ENCODE results near the gene AFTPH.

DNA sequence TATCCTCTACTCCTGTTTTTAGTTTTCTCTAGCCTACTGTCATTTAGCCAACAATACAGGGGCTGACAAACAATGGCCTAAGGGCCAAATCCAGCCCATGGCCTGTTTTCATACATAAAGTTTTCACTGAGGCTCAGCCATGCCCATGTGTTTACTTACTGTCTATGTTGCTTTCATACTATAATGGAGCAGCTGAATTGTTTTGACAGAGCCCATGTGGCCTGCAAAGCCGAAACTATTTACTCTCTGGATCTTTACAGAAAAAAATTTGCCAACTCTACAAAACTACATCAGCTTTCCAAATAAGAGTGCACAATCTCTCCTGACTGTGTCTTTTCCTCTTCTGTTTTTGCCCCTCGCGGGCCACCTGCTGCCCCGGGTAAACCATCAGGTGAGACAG is 46.1 kb upstream of the AFTPH start:
- TF ChIP-seq, protein P1, sequence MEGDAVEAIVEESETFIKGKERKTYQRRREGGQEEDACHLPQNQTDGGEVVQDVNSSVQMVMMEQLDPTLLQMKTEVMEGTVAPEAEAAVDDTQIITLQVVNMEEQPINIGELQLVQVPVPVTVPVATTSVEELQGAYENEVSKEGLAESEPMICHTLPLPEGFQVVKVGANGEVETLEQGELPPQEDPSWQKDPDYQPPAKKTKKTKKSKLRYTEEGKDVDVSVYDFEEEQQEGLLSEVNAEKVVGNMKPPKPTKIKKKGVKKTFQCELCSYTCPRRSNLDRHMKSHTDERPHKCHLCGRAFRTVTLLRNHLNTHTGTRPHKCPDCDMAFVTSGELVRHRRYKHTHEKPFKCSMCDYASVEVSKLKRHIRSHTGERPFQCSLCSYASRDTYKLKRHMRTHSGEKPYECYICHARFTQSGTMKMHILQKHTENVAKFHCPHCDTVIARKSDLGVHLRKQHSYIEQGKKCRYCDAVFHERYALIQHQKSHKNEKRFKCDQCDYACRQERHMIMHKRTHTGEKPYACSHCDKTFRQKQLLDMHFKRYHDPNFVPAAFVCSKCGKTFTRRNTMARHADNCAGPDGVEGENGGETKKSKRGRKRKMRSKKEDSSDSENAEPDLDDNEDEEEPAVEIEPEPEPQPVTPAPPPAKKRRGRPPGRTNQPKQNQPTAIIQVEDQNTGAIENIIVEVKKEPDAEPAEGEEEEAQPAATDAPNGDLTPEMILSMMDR (tag by site-specific recombination; IDR thresholded peaks at IDR 0.05): no peak
- TF ChIP-seq, protein P2, sequence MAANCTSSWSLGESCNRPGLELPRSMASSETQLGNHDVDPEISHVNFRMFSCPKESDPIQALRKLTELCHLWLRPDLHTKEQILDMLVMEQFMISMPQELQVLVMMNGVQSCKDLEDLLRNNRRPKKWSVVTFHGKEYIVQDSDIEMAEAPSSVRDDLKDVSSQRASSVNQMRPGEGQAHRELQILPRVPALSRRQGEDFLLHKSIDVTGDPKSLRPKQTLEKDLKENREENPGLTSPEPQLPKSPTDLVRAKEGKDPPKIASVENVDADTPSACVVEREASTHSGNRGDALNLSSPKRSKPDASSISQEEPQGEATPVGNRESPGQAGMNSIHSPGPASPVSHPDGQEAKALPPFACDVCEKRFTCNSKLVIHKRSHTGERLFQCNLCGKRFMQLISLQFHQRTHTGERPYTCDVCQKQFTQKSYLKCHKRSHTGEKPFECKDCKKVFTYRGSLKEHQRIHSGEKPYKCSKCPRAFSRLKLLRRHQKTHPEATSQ (tag by site-specific recombination; IDR thresholded peaks at IDR 0.05): no peak
- no peak for TF ChIP-seq ZNF473 (tag by site-specific recombination; IDR thresholded peaks at IDR 0.05)
- no peak for TF ChIP-seq ZNF274 (IDR thresholded peaks at IDR 0.05; ENCODE audit: low read length)
- TF ChIP-seq ZNF274 (tag by site-specific recombination; IDR thresholded peaks at IDR 0.05; ENCODE audit: borderline replicate concordance): no peak
- no peak for TF ChIP-seq ZNF558 (tag by site-specific recombination; IDR thresholded peaks at IDR 0.05)
- TF ChIP-seq, protein P3, sequence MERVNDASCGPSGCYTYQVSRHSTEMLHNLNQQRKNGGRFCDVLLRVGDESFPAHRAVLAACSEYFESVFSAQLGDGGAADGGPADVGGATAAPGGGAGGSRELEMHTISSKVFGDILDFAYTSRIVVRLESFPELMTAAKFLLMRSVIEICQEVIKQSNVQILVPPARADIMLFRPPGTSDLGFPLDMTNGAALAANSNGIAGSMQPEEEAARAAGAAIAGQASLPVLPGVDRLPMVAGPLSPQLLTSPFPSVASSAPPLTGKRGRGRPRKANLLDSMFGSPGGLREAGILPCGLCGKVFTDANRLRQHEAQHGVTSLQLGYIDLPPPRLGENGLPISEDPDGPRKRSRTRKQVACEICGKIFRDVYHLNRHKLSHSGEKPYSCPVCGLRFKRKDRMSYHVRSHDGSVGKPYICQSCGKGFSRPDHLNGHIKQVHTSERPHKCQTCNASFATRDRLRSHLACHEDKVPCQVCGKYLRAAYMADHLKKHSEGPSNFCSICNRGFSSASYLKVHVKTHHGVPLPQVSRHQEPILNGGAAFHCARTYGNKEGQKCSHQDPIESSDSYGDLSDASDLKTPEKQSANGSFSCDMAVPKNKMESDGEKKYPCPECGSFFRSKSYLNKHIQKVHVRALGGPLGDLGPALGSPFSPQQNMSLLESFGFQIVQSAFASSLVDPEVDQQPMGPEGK (tag by site-specific recombination; IDR thresholded peaks at IDR 0.05): no peak
